Smooth muscle cell (in vitro differentiated cells): ENCODE data around the gene PLA2R1. TPM values are rescaled to one million over a fixed set of nuclear protein-coding genes. Genes with fewer than 3 reads are reported as not detected.
"Not testable (repeated sequence)": the region's sequence is repeated elsewhere in the genome, so short reads cannot be mapped to it uniquely, and the experiment has no call there.

Experiments
- DNase-seq: peaks from one replicate; lab custom pipeline; 2025; ENCODE audit not compliant: unreplicated experiment; lab: John Stamatoyannopoulos, UW
- H2AFZ ChIP-seq: fragments of 200-600 bp; sonication (generic); 2 replicates; pipeline ENCODE4 v1.6.0; 2016; ENCODE audit warnings: antibody characterized with exemption, low read depth, mild to moderate bottlenecking
- H3F3A ChIP-seq: fragments of 200-600 bp; sonication (generic); 2 replicates; pipeline ENCODE4 v1.6.0; 2017; ENCODE audit warnings: antibody characterized with exemption, low read depth
- H3K27ac ChIP-seq: fragments of 200-600 bp; sonication (generic); 2 replicates; pipeline ENCODE4 v1.5.1; 2016; ENCODE audit warnings: low read depth, mild to moderate bottlenecking
- H3K27me3 ChIP-seq: fragments of 200-600 bp; sonication (generic); 2 replicates; pipeline ENCODE4 v1.6.1; 2016; ENCODE audit warnings: low read depth, mild to moderate bottlenecking
- H3K36me3 ChIP-seq: fragments of 200-600 bp; sonication (generic); 2 replicates; pipeline ENCODE4 v1.5.1; 2016; ENCODE audit warnings: low read depth
- H3K4me1 ChIP-seq: fragments of 200-600 bp; sonication (generic); 2 replicates; pipeline ENCODE4 v1.5.1; 2016; ENCODE audit warnings: low read depth
- H3K4me2 ChIP-seq: fragments of 200-600 bp; sonication (generic); 2 replicates; pipeline ENCODE4 v1.6.0; 2016; ENCODE audit warnings: mild to moderate bottlenecking
- H3K4me3 ChIP-seq: fragments of 200-600 bp; sonication (generic); 2 replicates; pipeline ENCODE4 v1.5.1; 2016; ENCODE audit warnings: mild to moderate bottlenecking
- H3K79me2 ChIP-seq: fragments of 200-600 bp; sonication (generic); 2 replicates; pipeline ENCODE4 v1.6.0; 2016; ENCODE audit warnings: low read depth, mild to moderate bottlenecking
- H3K9ac ChIP-seq: fragments of 200-600 bp; sonication (generic); 2 replicates; pipeline ENCODE4 v1.6.0; 2016; ENCODE audit warnings: low read depth
- H3K9me3 ChIP-seq: fragments of 200-600 bp; sonication (generic); replicated peaks from 2 replicates; pipeline ENCODE4 v1.5.1; 2016; ENCODE audit warnings: low read depth
- H4K20me1 ChIP-seq: fragments of 200-600 bp; sonication (generic); 2 replicates; pipeline ENCODE4 v1.6.0; 2016; ENCODE audit warnings: low read depth
- WGBS: methylation state at CpG from one replicate; pipeline ENCODE4 v1.1.7; 2016; ENCODE audit warnings: low lambda C conversion rate; 5-methylcytosine and 5-hydroxymethylcytosine counted together
- polyA plus RNA-seq: library from polyadenylated mRNA; unstranded; fragments of >200 nt; fragmentation: Nextera tagmentation; extraction: Ambion mirVana; gene quantifications from 2 replicates; pipeline ENCODE4 v1.2.1, GENCODE V29; 2016
- total RNA-seq: library from RNA; depleted of rRNA; stranded (reverse); fragments of >200 nt; gene quantifications from 2 replicates; pipeline ENCODE4 v1.2.3, GENCODE V29; 2014
- TF ChIP-seq, protein P1 (sequence below): fragments of 200-600 bp; sonication (generic); IDR thresholded peaks from 2 replicates; pipeline ENCODE4 v1.5.1; 2017; ENCODE audit warnings: borderline replicate concordance, mild to moderate bottlenecking, antibody characterized with exemption; ENCODE audit not compliant: insufficient read depth, poor library complexity, severe bottlenecking

The PLA2R1 gene
- total and polyA plus RNA-seq, 2 experiments from 2014 or later = 4.8 to 7.3 TPM

DNA sequence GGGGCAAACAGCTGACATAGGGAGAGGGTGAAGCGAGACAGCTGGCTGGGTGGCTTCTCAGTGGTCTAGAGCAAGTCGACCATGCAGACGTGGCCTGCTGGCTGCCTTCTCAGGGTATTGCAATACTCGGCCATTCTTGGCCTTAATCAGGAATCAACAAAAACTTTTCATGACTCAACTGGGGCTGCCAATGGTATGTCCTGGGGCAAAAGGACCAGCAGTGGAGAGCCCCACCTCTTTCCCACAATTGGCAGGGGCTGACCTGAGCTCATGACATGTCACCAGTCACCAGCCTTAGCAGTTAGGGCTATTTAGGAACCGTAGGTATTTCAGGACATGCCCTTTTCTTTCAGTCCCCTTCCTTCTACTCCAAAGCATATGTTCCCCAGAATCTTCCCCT, 19.1 kb downstream of the PLA2R1 start:
- no peak for DNase-seq
- Histone ChIP-seq H3K27me3 (no peaks in the 10 kb centered on the region), H3K36me3 (peaks cover 6% of the 10 kb centered on the region), H3K9ac (no peak overlapping the region), H3K4me3 (no peak overlapping the region), H4K20me1 (no peaks in the 10 kb centered on the region), H3K4me2 (no peak overlapping the region), H3K27ac (no peak overlapping the region), H3F3A (no peaks in the 10 kb centered on the region), H3K9me3 (no peaks in the 10 kb centered on the region), H3K4me1 (no peaks in the 10 kb centered on the region), H2AFZ (no peak overlapping the region), H3K79me2 (no peaks in the 10 kb centered on the region)
- TF ChIP-seq, protein P1, sequence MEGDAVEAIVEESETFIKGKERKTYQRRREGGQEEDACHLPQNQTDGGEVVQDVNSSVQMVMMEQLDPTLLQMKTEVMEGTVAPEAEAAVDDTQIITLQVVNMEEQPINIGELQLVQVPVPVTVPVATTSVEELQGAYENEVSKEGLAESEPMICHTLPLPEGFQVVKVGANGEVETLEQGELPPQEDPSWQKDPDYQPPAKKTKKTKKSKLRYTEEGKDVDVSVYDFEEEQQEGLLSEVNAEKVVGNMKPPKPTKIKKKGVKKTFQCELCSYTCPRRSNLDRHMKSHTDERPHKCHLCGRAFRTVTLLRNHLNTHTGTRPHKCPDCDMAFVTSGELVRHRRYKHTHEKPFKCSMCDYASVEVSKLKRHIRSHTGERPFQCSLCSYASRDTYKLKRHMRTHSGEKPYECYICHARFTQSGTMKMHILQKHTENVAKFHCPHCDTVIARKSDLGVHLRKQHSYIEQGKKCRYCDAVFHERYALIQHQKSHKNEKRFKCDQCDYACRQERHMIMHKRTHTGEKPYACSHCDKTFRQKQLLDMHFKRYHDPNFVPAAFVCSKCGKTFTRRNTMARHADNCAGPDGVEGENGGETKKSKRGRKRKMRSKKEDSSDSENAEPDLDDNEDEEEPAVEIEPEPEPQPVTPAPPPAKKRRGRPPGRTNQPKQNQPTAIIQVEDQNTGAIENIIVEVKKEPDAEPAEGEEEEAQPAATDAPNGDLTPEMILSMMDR = no peak
- 83% methylated on average over 5 of the region's 5 CpGs for WGBS

DNA sequence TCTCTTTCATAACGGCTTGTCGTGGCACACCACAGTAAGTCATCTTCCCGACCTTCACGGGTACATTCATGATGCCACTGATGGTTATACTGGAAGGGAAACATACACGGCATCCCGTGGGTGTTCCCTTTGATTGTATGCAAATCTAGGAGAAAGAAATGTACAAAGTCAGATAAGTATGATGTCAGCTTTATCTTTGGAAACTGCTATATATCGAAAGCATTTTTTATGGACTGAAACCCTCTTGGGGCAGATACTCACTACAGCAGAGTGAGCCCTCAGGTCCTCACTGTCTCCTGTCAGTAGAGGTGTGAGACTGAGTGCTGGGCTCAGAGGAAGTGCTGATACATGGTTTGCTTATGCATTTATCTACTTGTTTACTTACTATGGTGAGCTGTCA, 20.4 kb downstream of the PLA2R1 start:
- H3K27ac ChIP-seq = no peak overlapping the region
- H3K4me1 ChIP-seq = no peaks in the 10 kb centered on the region
- H2AFZ ChIP-seq = no peak overlapping the region
- WGBS = 90% methylated on average over 7 of the region's 7 CpGs
- H3K4me2 ChIP-seq = no peak overlapping the region
- no peak for DNase-seq
- H4K20me1 ChIP-seq = no peaks in the 10 kb centered on the region
- H3F3A ChIP-seq = no peaks in the 10 kb centered on the region
- no peaks in the 10 kb centered on the region for H3K9me3 ChIP-seq
- peaks cover 6% of the 10 kb centered on the region for H3K36me3 ChIP-seq
- H3K4me3 ChIP-seq = no peak overlapping the region
- H3K79me2 ChIP-seq = no peaks in the 10 kb centered on the region
- TF ChIP-seq, protein P1 = no peak
- H3K27me3 ChIP-seq = no peaks in the 10 kb centered on the region
- no peak overlapping the region for H3K9ac ChIP-seq

DNA sequence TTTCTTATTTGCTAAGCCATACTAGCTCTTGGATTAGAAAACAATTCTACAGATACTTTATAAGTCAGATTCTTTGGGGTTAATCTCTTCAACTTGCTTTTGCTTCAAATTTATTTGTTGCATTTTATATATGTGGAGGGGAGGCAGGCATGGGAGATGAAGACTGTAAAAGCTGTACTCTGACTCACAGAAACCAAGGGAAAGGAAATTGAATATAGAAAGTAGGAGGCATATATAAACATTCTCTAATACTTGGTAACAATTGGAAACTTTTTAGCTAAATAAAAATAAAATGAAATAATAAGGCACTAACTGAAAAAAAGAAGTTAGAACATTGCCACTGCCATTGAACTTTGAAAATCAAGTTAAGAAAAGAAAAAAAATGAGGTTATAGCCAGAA, 21.3 kb downstream of the PLA2R1 start:
- no peaks in the 10 kb centered on the region for H3K79me2 ChIP-seq
- H2AFZ ChIP-seq = no peak overlapping the region
- no peaks in the 10 kb centered on the region for H3K9me3 ChIP-seq
- peaks cover 6% of the 10 kb centered on the region for H3K36me3 ChIP-seq
- no peaks in the 10 kb centered on the region for H3K4me1 ChIP-seq
- no peak overlapping the region for H3K4me2 ChIP-seq
- DNase-seq = no peak
- TF ChIP-seq, protein P1 = no peak
- no peaks in the 10 kb centered on the region for H4K20me1 ChIP-seq
- no peaks in the 10 kb centered on the region for H3K27me3 ChIP-seq
- no peaks in the 10 kb centered on the region for H3F3A ChIP-seq
- no peak overlapping the region for H3K4me3 ChIP-seq
- no peak overlapping the region for H3K27ac ChIP-seq
- no peak overlapping the region for H3K9ac ChIP-seq

DNA sequence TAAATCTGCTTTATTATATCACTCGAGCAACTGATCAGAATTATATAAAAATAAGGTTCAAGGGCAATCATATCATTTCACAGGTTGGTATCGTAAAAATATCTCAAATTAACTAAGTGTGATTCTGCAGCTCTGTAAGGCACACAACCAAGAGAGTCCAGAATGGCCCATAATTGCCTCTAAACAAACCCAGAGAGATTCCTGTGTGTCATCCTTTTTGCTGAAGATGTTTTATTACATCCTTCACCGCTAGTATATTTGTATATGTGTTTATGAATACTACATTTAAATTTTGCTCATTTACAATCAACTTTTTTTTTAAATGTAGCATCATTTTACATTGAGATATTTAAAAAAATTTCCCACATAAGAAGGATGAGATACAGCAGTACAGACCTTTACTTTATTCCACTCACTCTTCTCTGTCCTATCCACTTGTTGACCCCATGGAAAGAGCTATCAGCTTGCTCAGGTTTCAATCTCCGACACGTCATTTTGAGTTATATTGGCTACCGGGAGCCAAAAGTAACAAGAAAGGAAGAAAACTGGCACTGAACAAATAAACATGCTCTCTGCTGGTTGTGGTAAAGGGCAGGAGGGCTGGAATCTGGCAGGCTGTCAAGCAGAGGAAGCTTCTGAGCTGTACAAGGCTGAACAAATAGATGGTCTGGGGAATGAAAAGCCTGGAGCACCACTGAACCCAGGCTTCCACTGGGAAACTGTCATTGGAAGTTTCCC, 23.1 kb downstream of the PLA2R1 start:
- Histone ChIP-seq H3K9me3 (no peaks in the 10 kb centered on the region), H2AFZ (no peak overlapping the region), H3K79me2 (no peaks in the 10 kb centered on the region), H3K4me3 (no peak overlapping the region), H3K27ac (no peak overlapping the region), H3K27me3 (no peaks in the 10 kb centered on the region), H4K20me1 (no peaks in the 10 kb centered on the region), H3F3A (no peaks in the 10 kb centered on the region), H3K9ac (no peak overlapping the region), H3K4me1 (no peaks in the 10 kb centered on the region), H3K4me2 (no peak overlapping the region), H3K36me3 (peaks cover 3% of the 10 kb centered on the region)
- WGBS = 87% methylated on average over 6 of the region's 6 CpGs
- TF ChIP-seq, protein P1 = no peak
- no peak for DNase-seq

DNA sequence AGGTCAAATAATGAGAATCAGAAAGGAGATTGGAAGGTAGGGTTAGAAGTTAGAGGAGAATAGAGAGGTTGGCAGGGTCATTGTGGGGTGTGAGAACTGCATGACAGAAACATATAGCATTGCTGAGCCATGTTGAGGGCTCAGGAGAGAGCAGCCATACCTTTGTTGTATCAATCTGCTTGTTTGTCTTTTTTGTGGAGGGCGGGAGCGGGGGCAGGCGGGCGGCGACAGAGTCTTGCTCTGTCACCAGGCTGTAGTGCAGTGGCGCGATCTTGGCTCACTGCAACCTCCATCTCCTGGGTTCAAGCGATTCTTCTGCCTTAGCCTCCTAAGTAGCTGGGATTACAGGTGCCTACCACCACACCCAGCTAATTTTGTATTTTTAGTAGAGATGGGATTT, 23.8 kb downstream of the PLA2R1 start:
- 96% methylated on average over 8 of the region's 8 CpGs for WGBS
- H2AFZ ChIP-seq, H3K36me3 ChIP-seq, H3K4me2 ChIP-seq, DNase-seq, H3F3A ChIP-seq, H3K4me3 ChIP-seq, H3K27me3 ChIP-seq, H3K9me3 ChIP-seq, H3K27ac ChIP-seq, H3K9ac ChIP-seq, H4K20me1 ChIP-seq, H3K79me2 ChIP-seq, H3K4me1 ChIP-seq: not testable (repeated sequence)
